Gastroesophageal sphincter (tissue), 3 donors: ENCODE measurements around the gene CHST8.

Source experiments
- CTCF ChIP-seq, 4 experiments: fragments of 200-600 bp in 2 of 4; fragments of 450-650 bp in 2 of 4; sonication (generic) in 1 of 4; IDR thresholded peaks; one replicate each; pipeline ENCODE4 v1.5.1; 2017 to 2019; ENCODE audit warnings: antibody characterized with exemption in 4 of 4, mild to moderate bottlenecking in 2 of 4, moderate library complexity in 2 of 4
- EP300 ChIP-seq: sonication (generic); formaldehyde crosslinking; IDR thresholded peaks from one replicate; pipeline ENCODE4 v1.6.1; 2017; ENCODE audit warnings: antibody characterized with exemption, mild to moderate bottlenecking
- POLR2A ChIP-seq, 2 donors: fragments of 450-650 bp; IDR thresholded peaks; one replicate each; pipeline ENCODE4 v1.6.1; 2017; ENCODE audit warnings: antibody characterized with exemption in 2 of 2, mild to moderate bottlenecking in 2 of 2, moderate library complexity in 1 of 2
- POLR2AphosphoS5 ChIP-seq: sonication (generic); formaldehyde crosslinking; IDR thresholded peaks from one replicate; pipeline ENCODE4 v1.6.1; 2017; ENCODE audit warnings: antibody characterized with exemption

- TF ChIP-seq POLR2A (IDR thresholded peaks at IDR 0.05) (no peak), CTCF (IDR thresholded peaks at IDR 0.05) (no peak), POLR2AphosphoS5 (no peak), EP300 (no peak)
Observed at GRCh38 chr19:33644284-33644836, 22.6 kb downstream of the CHST8 start.
